KBM-7 (cell line): ENCODE data around the gene CEBPZ.

Source experiments
- DNase-seq: peaks from one replicate; pipeline ENCODE4 v3.0.0-alpha.2; 2015
- in situ Hi-C: fragments of 300-500 bp; cut with MboI; formaldehyde crosslinking; loops from 2 replicates; pipeline ENCODE4 v1.14.3; 2020; ENCODE audit warnings: low sequenced_read_pairs, low pct_unique_long_range_greater_than_20kb, mixed read lengths

The CEBPZ gene

DNA sequence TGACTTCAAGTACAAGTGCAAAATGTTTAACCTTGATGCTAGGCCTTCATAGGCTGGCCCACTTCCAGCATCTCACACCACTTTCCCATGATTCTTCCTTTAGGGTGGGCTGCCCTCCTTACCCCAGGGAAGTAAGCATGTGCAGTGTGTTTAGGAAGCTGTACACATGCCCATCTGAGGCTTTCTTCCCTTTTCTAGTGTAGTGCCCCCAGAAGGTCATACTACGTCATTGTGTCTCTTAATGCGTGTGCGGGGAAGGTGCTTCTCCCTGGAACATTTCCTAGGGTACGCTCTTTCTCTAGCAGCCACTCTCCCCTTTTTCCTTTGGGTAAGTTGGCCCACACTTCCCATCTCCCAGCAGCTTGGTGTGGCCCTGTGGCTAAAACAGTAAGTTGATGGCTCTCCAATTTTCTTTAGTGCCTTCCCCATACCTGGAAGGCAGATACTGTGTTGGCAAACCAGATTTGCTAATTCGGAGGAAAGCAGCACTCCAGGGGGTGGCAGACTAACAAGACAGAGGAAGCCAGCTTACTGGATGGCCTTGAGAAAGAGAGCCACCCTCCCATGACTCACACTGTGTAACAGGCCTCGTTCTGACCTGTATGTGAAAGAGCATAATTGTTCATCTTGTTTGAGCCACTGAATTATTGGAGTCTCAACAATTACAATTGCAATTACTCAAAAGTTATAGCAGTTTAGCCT lies 41.8 kb downstream of the CEBPZ start:
- DNase-seq: peak; percentile 21
- in situ Hi-C loops: no loop called here

DNA sequence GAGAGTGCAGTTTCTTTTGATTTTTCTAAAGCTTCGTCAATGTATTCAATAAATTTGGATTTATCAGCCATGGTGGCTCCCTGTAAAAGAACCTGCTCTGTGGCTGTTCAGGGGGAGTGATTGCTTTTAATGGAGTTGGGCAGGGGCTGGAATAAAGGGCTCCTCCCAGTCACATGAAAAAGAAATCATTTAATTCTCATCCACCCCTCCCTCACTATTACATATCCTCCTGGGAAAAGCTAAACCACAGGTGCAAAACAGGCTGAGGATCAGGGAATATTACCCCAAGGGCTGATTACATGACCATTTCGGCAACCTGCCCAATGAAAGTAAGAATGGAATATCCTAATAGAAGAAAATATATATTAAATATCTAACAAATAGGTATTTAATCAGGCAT lies 42.8 kb downstream of the CEBPZ start, which contains the start of gene SULT6B1:
TSS of gene SULT6B1 (minus strand) at position 101 of the 400 bp plus-strand sequence. CDS start at position 71, 30 bp downstream.
- no peak for DNase-seq
- in situ Hi-C loops: no loop called here

DNA sequence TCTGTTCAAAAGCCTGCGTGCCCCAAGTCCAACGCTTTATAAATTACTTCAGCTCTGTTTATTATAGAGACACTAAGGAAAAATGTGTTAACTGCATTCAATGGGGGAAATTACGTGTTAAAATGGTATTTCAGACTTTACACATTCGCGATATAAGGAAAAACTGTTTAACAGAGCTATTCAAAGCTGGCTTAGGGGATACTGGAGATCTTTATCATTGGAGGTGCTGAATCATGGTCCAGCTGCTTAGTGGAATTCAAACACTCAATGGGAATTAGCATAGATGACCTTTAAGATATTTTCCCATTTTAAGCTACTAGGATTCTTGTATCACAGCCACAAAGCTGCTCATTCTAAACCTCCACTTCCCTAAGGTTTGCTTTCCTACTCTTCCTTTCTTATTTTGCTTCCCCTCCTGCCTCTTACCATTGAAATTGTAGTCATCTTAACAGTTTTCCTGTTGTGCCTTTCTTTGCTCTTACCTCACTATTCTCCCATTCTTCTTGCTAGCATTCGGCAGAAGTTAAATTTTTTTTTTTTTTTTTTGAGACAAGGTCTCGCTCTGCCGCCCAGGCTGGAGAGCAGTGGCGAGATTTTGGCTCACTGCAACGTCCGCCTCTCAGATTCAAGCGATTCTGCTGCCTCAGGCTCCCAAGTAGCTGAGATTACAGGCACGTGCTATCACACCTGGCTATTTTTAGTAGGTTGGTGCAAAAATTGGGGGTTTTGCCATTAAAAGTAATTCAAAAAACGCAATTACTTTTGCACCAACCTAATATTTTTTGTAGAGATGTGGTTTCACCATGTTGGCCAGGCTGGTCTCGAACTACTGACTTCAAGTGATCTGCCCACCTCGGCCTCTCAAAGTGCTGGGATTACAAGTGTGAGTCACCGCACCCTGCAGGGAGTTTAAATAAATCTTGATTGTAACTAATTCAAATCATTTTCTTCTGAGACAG lies 49.4 kb downstream of the CEBPZ start:
- in situ Hi-C loops: no loop called here
- DNase-seq: no peak

DNA sequence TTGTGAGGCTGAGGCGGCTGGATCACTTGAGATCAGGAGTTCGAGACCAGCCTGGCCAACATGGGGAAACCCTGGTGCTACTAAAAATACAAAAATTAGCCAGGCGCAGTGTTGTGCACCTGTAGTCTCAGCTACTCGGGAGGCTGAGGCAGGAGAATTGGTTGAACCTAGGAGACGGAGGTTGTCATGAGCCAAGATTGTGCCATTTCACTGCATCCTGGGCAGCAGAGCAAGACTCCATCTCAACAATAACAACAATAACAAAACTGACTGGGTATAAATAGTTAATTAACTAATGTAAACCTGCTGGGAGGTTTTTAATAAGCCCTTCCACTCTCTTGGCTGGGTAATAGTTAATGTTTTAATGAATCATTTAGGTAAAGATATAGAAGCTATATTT lies 50.8 kb downstream of the CEBPZ start:
- in situ Hi-C loops: no loop called here
- no peak for DNase-seq

DNA sequence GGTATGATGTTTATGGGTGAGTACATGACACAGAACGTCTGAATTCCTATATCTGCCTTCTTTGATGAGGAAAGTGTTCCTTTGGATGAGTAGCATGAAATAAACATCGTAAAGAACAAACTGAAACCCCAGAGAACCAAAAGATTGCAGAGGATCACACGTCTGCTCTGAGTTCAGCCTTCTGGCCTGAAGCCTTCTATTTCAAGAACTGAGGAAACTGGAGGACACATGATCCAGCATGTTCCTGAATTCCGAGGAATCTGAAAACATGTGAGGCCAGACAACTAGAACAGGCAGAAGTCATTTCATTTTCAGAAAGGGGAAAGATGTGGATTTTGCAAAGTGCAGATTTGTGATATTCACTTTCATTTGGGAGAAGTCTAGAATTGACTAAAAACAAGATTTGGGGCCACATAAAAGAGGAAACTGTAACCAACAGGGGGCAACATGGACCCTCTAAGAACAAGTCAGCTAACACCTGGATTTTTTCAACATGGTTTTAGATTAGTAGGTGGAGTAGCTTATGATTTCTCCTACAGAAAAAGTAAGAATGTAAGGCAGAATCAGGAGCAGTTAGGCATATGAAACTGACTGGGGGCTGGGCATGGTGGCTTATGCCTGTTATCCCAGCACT lies 51.3 kb downstream of the CEBPZ start:
- DNase-seq: no peak
- in situ Hi-C loops: no loop called here

DNA sequence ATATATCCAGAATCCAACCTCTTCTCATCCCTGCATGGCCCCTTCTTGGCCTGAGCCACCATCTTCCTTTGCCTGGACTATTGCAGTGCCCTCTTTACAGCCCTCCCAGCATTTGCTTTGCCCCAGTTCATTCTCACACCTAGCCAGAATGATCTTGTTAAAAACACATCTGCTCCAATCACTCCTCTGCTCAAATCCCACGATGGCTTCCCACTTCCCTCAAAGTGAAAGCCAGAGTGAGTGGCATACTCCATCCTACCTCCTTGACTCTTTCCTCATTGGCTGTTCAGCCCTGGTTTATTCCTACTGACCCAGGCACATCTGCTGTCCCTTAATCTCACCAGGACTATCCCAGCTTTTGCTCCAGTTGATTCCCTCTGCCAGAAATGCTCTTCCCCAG lies 57.7 kb downstream of the CEBPZ start:
- no peak for DNase-seq
- in situ Hi-C loops: no loop called here

DNA sequence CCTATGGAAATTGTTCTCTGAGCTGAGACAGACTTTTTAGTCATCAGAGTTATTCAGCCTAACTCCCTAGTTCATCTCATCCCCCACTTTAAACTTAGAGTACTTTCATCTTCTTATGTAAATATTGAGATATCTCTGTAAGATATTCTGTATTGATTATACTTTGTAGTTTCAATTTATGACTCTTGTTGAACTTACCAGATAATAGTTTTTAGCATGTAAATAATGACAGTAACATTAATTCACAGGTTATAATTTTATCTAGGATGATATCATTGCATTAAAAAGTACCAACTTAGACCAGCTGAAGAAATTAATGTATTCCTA lies 59.8 kb downstream of the CEBPZ start:
- in situ Hi-C loops: no loop called here

DNA sequence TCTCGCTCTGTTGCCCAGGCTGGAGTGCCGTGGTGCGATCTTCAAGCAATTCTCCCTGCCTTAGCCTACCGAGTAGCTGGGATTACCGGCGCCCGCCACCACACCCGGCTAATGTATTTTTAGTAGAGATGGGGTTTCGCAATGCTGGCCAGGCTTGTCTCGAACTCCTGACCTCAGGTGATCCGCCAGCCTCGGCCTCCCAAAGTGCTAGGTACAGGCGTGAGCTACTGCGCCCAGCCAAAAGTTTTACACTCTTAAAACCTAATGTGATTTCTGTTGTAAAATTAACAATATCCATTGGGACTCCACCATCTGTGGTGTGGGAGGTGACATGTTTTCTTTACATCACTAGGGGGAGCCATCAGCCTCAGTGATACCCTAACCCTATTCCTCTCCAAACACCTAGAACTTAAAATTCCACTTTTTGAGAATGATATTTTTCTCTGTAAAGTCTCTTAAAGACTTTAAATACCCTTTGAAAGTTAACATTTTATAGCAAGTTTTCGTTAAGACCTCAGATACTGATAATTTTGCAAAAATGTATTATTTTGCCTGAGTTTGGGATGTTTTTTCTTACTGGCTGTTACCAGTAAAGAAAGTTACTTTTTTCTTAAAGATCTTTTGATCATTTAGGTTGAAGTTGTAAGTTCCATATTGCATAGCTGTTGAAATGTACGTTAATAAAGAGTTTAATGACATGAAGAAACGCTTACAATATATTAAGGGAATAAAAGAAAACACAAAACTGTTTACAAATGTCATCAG lies 63.0 kb downstream of the CEBPZ start:
- peak; percentile 61 for DNase-seq

More for the DNA sequence above, 59.8 kb downstream of the CEBPZ start:
- DNase-seq: no peak

DNA sequence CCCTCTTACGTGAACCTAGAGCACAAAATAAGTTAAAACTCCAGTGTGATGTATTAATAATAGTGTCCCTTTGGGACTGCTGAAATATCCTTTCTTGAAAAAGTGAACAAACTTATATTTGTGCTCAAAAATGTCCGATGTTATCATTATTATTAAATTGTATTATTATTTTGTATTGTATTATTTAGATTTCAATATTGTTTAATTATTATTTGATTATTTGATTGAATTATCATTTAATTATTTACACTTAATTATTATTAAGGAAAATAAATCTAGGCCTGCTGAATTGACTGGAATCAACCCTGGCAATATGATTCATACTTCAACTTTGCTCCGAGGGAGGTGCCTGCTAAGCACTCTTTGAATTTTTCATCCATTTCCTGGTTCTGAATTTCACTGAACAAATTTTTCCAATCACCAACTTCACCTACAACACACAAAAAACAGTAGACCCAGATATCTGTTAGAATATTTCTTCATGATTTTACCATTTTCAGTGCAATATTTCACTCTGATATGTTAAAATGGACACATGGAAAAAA lies 63.7 kb downstream of the CEBPZ start:
- in situ Hi-C loops: no loop called here
- DNase-seq: no peak

More for the DNA sequence above, 63.0 kb downstream of the CEBPZ start:
- in situ Hi-C loops: no loop called here

DNA sequence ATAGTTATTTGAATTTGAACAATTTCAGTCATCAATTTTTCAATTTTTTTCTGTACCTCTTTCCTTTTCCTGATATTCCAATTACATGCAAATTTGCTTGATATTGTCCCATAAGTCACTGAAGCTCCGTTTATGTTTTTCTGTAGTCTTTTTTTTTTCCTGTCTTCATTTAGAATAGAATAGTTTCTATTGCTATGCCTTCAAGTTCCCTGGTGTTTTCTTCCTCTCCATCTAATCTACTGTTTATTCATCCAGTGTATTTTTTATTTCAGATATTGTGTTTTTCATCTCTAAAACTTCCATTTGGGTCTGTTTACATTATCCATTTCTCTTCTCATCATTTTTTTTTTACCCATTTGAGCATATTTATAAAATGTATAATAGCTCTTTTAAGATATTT lies 66.6 kb downstream of the CEBPZ start:
- in situ Hi-C loops: no loop called here
- no peak for DNase-seq

DNA sequence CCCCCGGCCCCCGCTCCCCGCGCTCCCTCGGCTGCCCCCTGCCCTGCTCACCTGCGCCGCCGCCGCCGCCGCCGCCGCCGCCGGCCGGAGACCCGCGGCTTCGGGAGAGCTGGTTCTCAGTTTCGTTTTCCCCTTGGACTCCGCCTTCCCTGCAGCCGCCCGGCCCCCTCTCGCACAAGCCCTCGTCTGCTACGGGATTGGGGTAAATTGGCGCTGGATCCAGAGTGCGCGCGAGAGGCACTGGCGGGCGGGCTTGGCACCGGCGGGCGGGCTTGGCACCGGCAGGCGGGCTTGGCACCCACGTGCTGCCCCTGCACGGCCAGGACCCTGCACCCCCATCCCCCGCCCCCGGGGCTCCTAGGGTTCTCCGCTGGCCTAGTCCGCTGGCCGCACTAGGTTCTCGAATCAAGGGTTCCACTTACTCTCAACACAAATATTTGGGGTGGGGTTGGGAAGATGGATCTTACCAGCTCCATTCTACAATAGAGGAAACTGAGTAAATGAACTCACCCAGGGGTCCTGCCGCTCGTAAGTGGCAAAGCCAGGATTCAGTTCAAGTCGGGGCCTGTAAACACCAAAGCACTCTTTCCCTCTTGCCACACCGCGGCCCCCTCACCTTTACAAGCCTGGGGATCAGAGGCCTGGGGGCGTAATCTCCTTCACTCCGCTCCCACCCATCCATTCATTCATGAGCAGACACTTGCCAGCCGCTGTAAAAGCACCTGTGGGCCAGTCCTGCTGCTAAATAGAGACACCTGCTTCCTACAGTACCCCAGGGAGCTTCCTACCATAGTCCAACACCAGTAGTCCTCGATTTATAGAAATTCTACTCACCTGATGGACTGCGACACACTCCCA lies 74.3 kb downstream of the CEBPZ start, which contains the start of gene EIF2AK2:
TSS of gene EIF2AK2 (minus strand) at position 124 of the 858 bp plus-strand sequence. CDS start 9,174 bp downstream, outside the sequence.
- peak; percentile 80 for DNase-seq
- in situ Hi-C loops: no loop called here

DNA sequence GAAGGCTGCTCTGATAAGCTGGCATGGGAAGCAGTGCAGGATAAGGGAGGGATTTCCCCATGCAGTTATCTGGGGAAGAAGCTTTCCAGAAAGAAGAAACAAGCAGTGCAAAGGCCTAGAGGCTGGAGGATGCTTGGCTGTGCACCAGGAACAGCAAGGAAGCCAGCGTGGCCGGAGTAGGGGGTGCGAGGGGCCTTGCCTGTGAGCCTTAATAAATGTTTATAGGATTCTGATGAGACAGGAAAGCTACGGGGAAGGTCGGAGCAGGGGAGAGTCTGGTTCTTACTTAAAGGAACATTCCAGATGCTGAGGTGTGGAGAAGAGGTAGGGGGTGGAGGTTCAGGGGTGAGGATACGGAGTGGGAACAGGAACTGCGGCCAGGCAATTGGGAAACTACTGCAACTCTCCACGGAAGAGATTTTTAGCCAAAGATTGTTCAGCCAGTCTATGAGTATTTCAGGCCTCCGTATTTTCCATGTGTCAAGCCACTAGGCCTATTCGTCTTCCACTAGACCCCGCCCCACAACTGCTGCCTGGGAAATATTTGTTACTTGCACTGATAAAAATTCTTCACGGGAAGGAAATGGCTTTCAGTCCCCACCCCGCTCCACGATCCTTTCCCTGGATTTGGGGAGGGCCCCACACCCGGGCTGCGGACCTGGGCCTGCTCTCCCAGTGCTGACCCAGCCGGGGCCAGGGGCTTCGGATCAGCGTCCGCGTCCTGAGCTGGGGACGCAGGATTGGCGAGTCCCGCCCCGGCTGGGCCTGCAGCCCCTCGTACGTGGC lies 75.1 kb downstream of the CEBPZ start:
- DNase-seq: peak; percentile 43
- in situ Hi-C loops: no loop called here

DNA sequence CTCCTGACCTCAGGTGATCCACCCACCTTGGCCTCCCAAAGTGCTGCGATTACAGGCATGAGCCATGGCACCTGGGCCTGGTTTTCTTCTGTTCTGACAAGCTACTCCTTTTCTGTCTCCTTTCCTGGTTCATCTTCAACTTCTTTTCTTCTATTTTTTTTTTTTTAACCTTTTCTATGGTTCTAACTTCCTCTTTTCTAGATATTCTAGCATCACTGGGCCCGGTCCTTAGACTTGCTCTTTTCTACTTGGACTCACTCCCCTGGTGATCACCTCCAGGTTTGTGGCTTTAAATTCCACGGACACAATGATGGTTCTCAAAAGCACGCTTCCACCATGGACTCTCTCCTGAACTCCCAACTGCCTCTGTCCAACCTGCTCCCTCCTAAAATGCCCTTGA lies 76.6 kb downstream of the CEBPZ start:
- in situ Hi-C loops: no loop called here
- peak; percentile 53 for DNase-seq

DNA sequence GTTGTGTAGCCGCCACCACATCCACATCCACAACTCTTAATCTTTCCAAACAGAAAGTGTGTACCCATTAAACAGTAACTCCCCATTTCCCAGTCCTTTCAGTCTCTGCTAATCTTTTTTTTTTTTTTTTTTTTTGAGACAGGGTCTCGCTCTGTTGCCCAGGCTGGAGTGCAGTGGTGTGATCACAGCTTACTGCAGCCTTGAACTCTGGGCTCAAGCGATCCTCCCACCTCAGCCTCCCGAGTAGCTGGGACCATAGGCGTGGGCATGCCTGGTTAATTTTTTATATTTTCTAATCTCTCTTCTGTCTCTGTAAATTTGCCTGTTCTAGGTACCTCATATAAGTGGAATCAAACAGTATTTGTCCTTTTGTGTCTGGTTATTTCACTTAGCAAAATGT lies 78.2 kb downstream of the CEBPZ start:
- no peak for DNase-seq
- in situ Hi-C loops: no loop called here
